Muscle of arm (tissue), 12 donors: ENCODE results near the gene WWOX. TPM values are rescaled to one million over a fixed set of nuclear protein-coding genes. Genes with fewer than 3 reads are reported as not detected.

Experiments used
- DNase-seq: peaks from one replicate; pipeline ENCODE4 v3.0.0-alpha.2; 2013
- polyA plus RNA-seq, 12 donors: library from polyadenylated mRNA; unstranded; fragments of 120-200 nt; gene quantifications; one replicate each; pipeline ENCODE4 v1.2.1, GENCODE V29; 2013; ENCODE audit not compliant: insufficient read length in 12 of 12

WWOX gene
- polyA plus RNA-seq, 12 donors: 7.4 to 17.2 (median 10.9) TPM; not detected in 2

GRCh38 chr16:78102122-78102660 is 2.7 kb downstream of the WWOX start:
- DNase-seq: no peak

- no peak for DNase-seq
Measured at GRCh38 chr16:78102865-78103264, 3.4 kb downstream of the WWOX start.

- DNase-seq: no peak
Measured at GRCh38 chr16:78105517-78105916, 6.1 kb downstream of the WWOX start.

GRCh38 chr16:78106686-78107085 is 7.2 kb downstream of the WWOX start:
- no peak for DNase-seq

GRCh38 chr16:78108451-78108850 is 9.0 kb downstream of the WWOX start:
- no peak for DNase-seq

GRCh38 chr16:78113258-78113657 is 13.8 kb downstream of the WWOX start:
- DNase-seq: no peak

- DNase-seq: no peak
Measured at GRCh38 chr16:78115659-78116058, 16.2 kb downstream of the WWOX start.

GRCh38 chr16:78116946-78117345 is 17.5 kb downstream of the WWOX start:
- no peak for DNase-seq

GRCh38 chr16:78117391-78117790 is 17.9 kb downstream of the WWOX start:
- DNase-seq: no peak

GRCh38 chr16:78118469-78119025 is 19.1 kb downstream of the WWOX start:
- no peak for DNase-seq

- peak; percentile 51 for DNase-seq
Measured at GRCh38 chr16:78122774-78123315, 23.4 kb downstream of the WWOX start.

GRCh38 chr16:78125112-78125844 is 25.8 kb downstream of the WWOX start:
- no peak for DNase-seq

- DNase-seq: no peak
Measured at GRCh38 chr16:78126662-78127061, 27.2 kb downstream of the WWOX start.

GRCh38 chr16:78127130-78127529 is 27.7 kb downstream of the WWOX start:
- DNase-seq: peak; percentile 60

GRCh38 chr16:78128913-78129312 is 29.5 kb downstream of the WWOX start:
- no peak for DNase-seq

- peak; percentile 15 for DNase-seq
Measured at GRCh38 chr16:78129349-78129748, 29.9 kb downstream of the WWOX start.

- no peak for DNase-seq
Measured at GRCh38 chr16:78130083-78130608, 30.7 kb downstream of the WWOX start.

GRCh38 chr16:78130950-78131349 is 31.5 kb downstream of the WWOX start:
- no peak for DNase-seq

GRCh38 chr16:78133919-78134318 is 34.5 kb downstream of the WWOX start:
- no peak for DNase-seq

GRCh38 chr16:78134944-78135619 is 35.6 kb downstream of the WWOX start:
- no peak for DNase-seq

- DNase-seq: no peak
Measured at GRCh38 chr16:78137179-78137578, 37.7 kb downstream of the WWOX start.
